Natural killer cell (primary cell): ENCODE data around the gene ATXN1. TPM values are rescaled to one million over a fixed set of nuclear protein-coding genes. Genes with fewer than 3 reads are reported as not detected.

Experiments
- ATAC-seq, 3 donors: fragments of 150-1000 bp in 2 of 3; fragments of 200-7000 bp in 1 of 3; cut with Tn5 transposase; 1 replicate in 1 of 3; 2 replicates in 2 of 3; pipeline ENCODE4 v1.10.0; 2021; ENCODE audit warnings: mild to moderate bottlenecking in 2 of 3, moderate library complexity in 2 of 3
- DNase-seq, 2 donors: peaks; one replicate each; pipeline versions ENCODE4 v3.0.0 to v3.0.0-alpha.2; 2013 to 2021; ENCODE audit warnings: mixed read lengths in 1 of 2
- H3K27ac ChIP-seq: one replicate; pipeline ENCODE4 v1.5.1; 2013; ENCODE audit warnings: mild to moderate bottlenecking, low read length
- H3K27me3 ChIP-seq: one replicate; pipeline ENCODE4 v1.6.1; 2013; ENCODE audit warnings: low read length; ENCODE audit not compliant: control insufficient read depth, insufficient read depth
- H3K36me3 ChIP-seq: one replicate; pipeline ENCODE4 v1.6.1; 2013; ENCODE audit warnings: low read length; ENCODE audit not compliant: control insufficient read depth, insufficient read depth
- H3K4me1 ChIP-seq: one replicate; pipeline ENCODE4 v1.6.1; 2013; ENCODE audit warnings: low read length; ENCODE audit not compliant: control insufficient read depth, insufficient read depth
- H3K4me3 ChIP-seq: one replicate; pipeline ENCODE4 v1.5.1; 2013; ENCODE audit warnings: low read length
- H3K9me3 ChIP-seq: one replicate; pipeline ENCODE4 v1.6.1; 2013; ENCODE audit warnings: low read length; ENCODE audit not compliant: control insufficient read depth, insufficient read depth
- H3K27ac Mint-ChIP-seq, 2 donors: one replicate each; pipeline ENCODE4 v1.8.0; 2022; ENCODE audit warnings: mild to moderate bottlenecking in 2 of 2, mixed read lengths in 2 of 2, moderate library complexity in 1 of 2
- H3K27me3 Mint-ChIP-seq, 2 donors: one replicate each; pipeline ENCODE4 v1.8.0; 2022; ENCODE audit warnings: low read depth in 2 of 2, mixed read lengths in 2 of 2
- H3K36me3 Mint-ChIP-seq: one replicate; pipeline ENCODE4 v1.8.0; 2022; ENCODE audit warnings: mixed read lengths
- H3K4me1 Mint-ChIP-seq, 2 donors: one replicate each; pipeline ENCODE4 v1.8.0; 2022; ENCODE audit warnings: mixed read lengths in 2 of 2
- H3K4me3 Mint-ChIP-seq: one replicate; pipeline ENCODE4 v1.8.0; 2022; ENCODE audit warnings: mild to moderate bottlenecking, moderate library complexity, mixed read lengths
- H3K9me3 Mint-ChIP-seq, 2 donors: one replicate each; pipeline ENCODE4 v1.8.0; 2022; ENCODE audit warnings: mixed read lengths in 2 of 2
- WGBS: methylation state at CpG from one replicate; pipeline ENCODE4 v1.1.7; 2013; ENCODE audit warnings: missing lambda C conversion rate; ENCODE audit not compliant: insufficient coverage; 5-methylcytosine and 5-hydroxymethylcytosine counted together
- intact Hi-C: fragments of 100-400 bp; cut with micrococcal nuclease; formaldehyde crosslinking; loops from one replicate; pipeline ENCODE4 v1.14.2; 2022
- total RNA-seq, 4 donors: library from RNA; stranded (reverse); fragments of 120-200 nt in 1 of 4; gene quantifications; one replicate each; pipeline versions ENCODE4 v1.2.3 to v1.2.4, GENCODE V29; 2013 to 2022
- TF ChIP-seq, protein P1 (sequence below): fragments of 200-600 bp; IDR thresholded peaks from one replicate; pipeline ENCODE4 v1.8.0; 2022; ENCODE audit warnings: antibody characterized with exemption

Gene ATXN1
- total RNA-seq, 3 donors from 2014 or later (not counting 1 experiment from before 2014, with no cell fraction given): 90.4 to 120 (median 97.9) TPM

- peak; percentile 64 to 74 (median 72) for ATAC-seq
- DNase-seq: peak in 1 of 2 donors; percentile 64
These were observed 273.1 kb downstream of the ATXN1 start for GRCh38 chr6:16487996-16488674.

DNA sequence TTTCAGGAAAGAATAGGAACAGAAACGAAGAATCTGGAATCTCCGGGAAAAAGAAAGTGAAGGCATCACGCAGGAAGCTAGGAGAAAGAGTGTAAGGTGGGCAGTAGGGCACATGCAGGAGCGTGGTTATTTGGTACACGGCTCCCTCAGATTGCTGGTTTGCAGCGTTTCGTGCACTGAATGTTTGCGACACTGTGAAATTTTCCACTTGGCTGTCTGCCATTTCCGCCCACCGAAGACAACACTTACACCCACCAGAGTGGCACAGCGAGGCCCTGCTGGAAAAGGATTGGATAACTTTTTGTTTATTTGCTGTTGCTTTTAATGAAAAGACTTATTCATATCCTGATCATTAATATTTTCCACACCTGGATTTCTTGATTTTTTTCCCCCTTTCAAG, 274.6 kb downstream of the ATXN1 start:
- peaks cover 2% of the 10 kb centered on the region for H3K36me3 ChIP-seq
- peaks cover 71 to 73% of the 10 kb centered on the region in 2 donors for H3K4me1 Mint-ChIP-seq
- no peaks in the 10 kb centered on the region for H3K9me3 ChIP-seq
- H3K4me3 ChIP-seq: no peak overlapping the region
- peak overlapping the region; percentile 56 for H3K27ac Mint-ChIP-seq
- ATAC-seq (no peak), DNase-seq (peak in 1 of 2 donors; percentile 79)
- H3K27ac ChIP-seq: no peak overlapping the region
- peaks cover 0 to 2% of the 10 kb centered on the region in 2 donors for H3K9me3 Mint-ChIP-seq
- intact Hi-C loops: no loop called here
- WGBS: 75% methylated on average over 10 of the region's 11 CpGs
- H3K27me3 Mint-ChIP-seq: no peaks in the 10 kb centered on the region
- H3K27me3 ChIP-seq: no peaks in the 10 kb centered on the region
- peaks cover 29% of the 10 kb centered on the region for H3K4me1 ChIP-seq
- TF ChIP-seq, protein P1, sequence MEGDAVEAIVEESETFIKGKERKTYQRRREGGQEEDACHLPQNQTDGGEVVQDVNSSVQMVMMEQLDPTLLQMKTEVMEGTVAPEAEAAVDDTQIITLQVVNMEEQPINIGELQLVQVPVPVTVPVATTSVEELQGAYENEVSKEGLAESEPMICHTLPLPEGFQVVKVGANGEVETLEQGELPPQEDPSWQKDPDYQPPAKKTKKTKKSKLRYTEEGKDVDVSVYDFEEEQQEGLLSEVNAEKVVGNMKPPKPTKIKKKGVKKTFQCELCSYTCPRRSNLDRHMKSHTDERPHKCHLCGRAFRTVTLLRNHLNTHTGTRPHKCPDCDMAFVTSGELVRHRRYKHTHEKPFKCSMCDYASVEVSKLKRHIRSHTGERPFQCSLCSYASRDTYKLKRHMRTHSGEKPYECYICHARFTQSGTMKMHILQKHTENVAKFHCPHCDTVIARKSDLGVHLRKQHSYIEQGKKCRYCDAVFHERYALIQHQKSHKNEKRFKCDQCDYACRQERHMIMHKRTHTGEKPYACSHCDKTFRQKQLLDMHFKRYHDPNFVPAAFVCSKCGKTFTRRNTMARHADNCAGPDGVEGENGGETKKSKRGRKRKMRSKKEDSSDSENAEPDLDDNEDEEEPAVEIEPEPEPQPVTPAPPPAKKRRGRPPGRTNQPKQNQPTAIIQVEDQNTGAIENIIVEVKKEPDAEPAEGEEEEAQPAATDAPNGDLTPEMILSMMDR: no peak
- no peaks in the 10 kb centered on the region for H3K36me3 Mint-ChIP-seq
- H3K4me3 Mint-ChIP-seq: peak overlapping the region; percentile 54

More at GRCh38 chr6:16487996-16488674, 273.1 kb downstream of the ATXN1 start:
- Mint-ChIP-seq H3K4me3 (peak overlapping the region; percentile 75), H3K4me1 (peaks cover 61 to 68% of the 10 kb centered on the region in 2 donors), H3K27ac (peak overlapping the region; percentile 56 to 62), H3K36me3 (no peaks in the 10 kb centered on the region), H3K27me3 (no peaks in the 10 kb centered on the region), H3K9me3 (no peaks in the 10 kb centered on the region)
- no peaks in the 10 kb centered on the region for H3K9me3 ChIP-seq
- no peak overlapping the region for H3K4me3 ChIP-seq
- H3K36me3 ChIP-seq: peaks cover 2% of the 10 kb centered on the region
- H3K4me1 ChIP-seq: peaks cover 24% of the 10 kb centered on the region
- 51% methylated on average over 6 of the region's 6 CpGs for WGBS
- peak overlapping the region; percentile 33 for H3K27ac ChIP-seq
- no peaks in the 10 kb centered on the region for H3K27me3 ChIP-seq
- intact Hi-C loops: no loop called here
- TF ChIP-seq, protein P1: no peak

DNA sequence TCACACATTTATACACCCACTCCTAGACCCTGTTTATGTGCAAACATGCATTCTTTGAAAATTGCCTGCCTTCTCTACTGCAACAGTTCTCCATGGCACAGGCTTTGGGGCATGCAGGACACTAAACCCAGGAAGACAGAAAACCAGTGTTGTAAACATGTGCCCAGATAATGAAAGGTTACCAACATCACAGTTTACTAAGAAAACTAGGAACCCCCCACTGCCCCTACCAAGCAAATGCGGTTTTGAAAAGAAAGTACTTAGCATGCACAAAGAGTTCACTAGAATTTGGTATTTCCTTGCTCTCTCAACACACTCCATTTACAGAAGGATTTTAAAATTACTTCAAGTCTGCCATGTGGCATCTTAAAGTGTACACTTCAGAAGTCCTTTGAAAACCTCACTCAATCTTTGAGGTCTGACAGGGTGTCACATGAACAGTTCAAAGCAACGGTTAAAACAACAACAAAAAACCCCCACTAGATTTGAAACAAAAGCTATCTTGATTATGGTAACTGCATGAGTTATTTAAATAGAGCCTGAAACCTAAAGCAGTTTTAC, 277.9 kb downstream of the ATXN1 start:
- H3K27me3 Mint-ChIP-seq: no peaks in the 10 kb centered on the region
- peaks cover 61 to 62% of the 10 kb centered on the region in 2 donors for H3K4me1 Mint-ChIP-seq
- Histone ChIP-seq H3K4me1 (peaks cover 27% of the 10 kb centered on the region), H3K27me3 (no peaks in the 10 kb centered on the region), H3K36me3 (peaks cover 2% of the 10 kb centered on the region), H3K9me3 (no peaks in the 10 kb centered on the region), H3K4me3 (no peak overlapping the region), H3K27ac (no peak overlapping the region)
- ATAC-seq (peak; percentile 15 to 41 (median 36)), DNase-seq (peak in 1 of 2 donors; percentile 83)
- WGBS: 21% methylated on average over 2 of the region's 2 CpGs
- TF ChIP-seq, protein P1: no peak
- peak overlapping the region; percentile 78 to 79 for H3K27ac Mint-ChIP-seq
- H3K9me3 Mint-ChIP-seq: peaks cover 0 to 2% of the 10 kb centered on the region in 2 donors
- H3K36me3 Mint-ChIP-seq: no peaks in the 10 kb centered on the region
- intact Hi-C loops: loop anchor here (5.0 kb wide), 2 partner anchors 46 to 279 kb away; partner anchors contain the start of gene ATXN1
- H3K4me3 Mint-ChIP-seq: peak overlapping the region; percentile 25
